Measurements from ENCODE around the gene GLT6D1.
A peak's percentile ranks its signal among the peaks of the same experiment; 100 is the strongest.

The GLT6D1 gene

GRCh38 chr9:135615666-135616618, 23.4 kb downstream of the GLT6D1 start:
- WGBS, 2 donors (ENCODE audit: extremely low coverage in 2 of 2, insufficient read length in 2 of 2, insufficient replicate concordance in 1 of 2) = no CpG with 5 or more reads among the region's 31 CpGs
- Histone ChIP-seq H3K27ac (replicated peaks; ENCODE audit: low read length) (no peak overlapping the region), H3K27me3 (ENCODE audit: control insufficient read depth in 3 of 3, insufficient read depth in 3 of 3, low read depth in 1 of 3, low read length in 3 of 3) (peaks cover 0 to 41% (median 0%) of the 10 kb centered on the region in 3 experiments), H3K79me1 (ENCODE audit: low read depth, low read length) (peaks cover 3% of the 10 kb centered on the region), H2BK5ac (ENCODE audit: low read length) (no peak overlapping the region), H3K23ac (ENCODE audit: low read depth, low read length, poor library complexity) (no peak overlapping the region), H3K4me2 (ENCODE audit: insufficient read depth, low read length, poor library complexity, severe bottlenecking) (no peak overlapping the region), H2AK5ac (ENCODE audit: low read depth, low read length) (peak overlapping the region; percentile 79), H3K14ac (ENCODE audit: low read length) (peak overlapping the region; percentile 71), H2AFZ (ENCODE audit: low read length) (peak overlapping the region; percentile 18), H3K4ac (ENCODE audit: low read length) (no peak overlapping the region), H3K36me3 (replicated peaks in 1 of 2; ENCODE audit: control insufficient read depth in 2 of 2, insufficient read depth in 2 of 2, low read length in 2 of 2) (no peaks in the 10 kb centered on the region), H3K18ac (ENCODE audit: low read length) (peak overlapping the region; percentile 64), H3K9me3 (replicated peaks in 1 of 2; ENCODE audit: control insufficient read depth in 2 of 2, insufficient read depth in 1 of 2, low read depth in 1 of 2, low read length in 2 of 2) (peaks cover 0 to 7% of the 10 kb centered on the region in 2 donors), H2BK12ac (ENCODE audit: low read length) (no peak overlapping the region), H4K8ac (ENCODE audit: low read depth, low read length) (no peak overlapping the region), H2BK120ac (ENCODE audit: low read depth, low read length) (no peak overlapping the region), H3K9ac (ENCODE audit: low read depth, low read length, poor library complexity) (no peak overlapping the region), H3K4me1 (ENCODE audit: control insufficient read depth in 2 of 2, insufficient read depth in 1 of 2, low read depth in 1 of 2, low read length in 2 of 2) (no peaks in the 10 kb centered on the region), H2BK15ac (ENCODE audit: low read length) (peak overlapping the region; percentile 78), H4K91ac (ENCODE audit: low read depth, low read length, poor library complexity) (no peak overlapping the region), H3K4me3 (ENCODE audit: low read length in 2 of 2) (no peak overlapping the region)
- DNase-seq (ENCODE audit: low spot score) = no peak

- Histone ChIP-seq H3K4me3 (ENCODE audit: low read length in 2 of 2) (peak overlapping the region in 1 of 2 donors; percentile 38), H3K36me3 (replicated peaks in 1 of 2; ENCODE audit: control insufficient read depth in 2 of 2, insufficient read depth in 2 of 2, low read length in 2 of 2) (no peaks in the 10 kb centered on the region), H3K23ac (ENCODE audit: low read depth, low read length, poor library complexity) (no peak overlapping the region), H3K79me1 (ENCODE audit: low read depth, low read length) (peaks cover 3% of the 10 kb centered on the region), H4K91ac (ENCODE audit: low read depth, low read length, poor library complexity) (no peak overlapping the region), H3K4ac (ENCODE audit: low read length) (no peak overlapping the region), H2AK5ac (ENCODE audit: low read depth, low read length) (peak overlapping the region; percentile 79), H3K14ac (ENCODE audit: low read length) (peak overlapping the region; percentile 89), H2BK15ac (ENCODE audit: low read length) (peak overlapping the region; percentile 78), H3K18ac (ENCODE audit: low read length) (peak overlapping the region; percentile 83), H3K4me2 (ENCODE audit: insufficient read depth, low read length, poor library complexity, severe bottlenecking) (no peak overlapping the region), H4K8ac (ENCODE audit: low read depth, low read length) (no peak overlapping the region), H3K4me1 (ENCODE audit: control insufficient read depth in 2 of 2, insufficient read depth in 1 of 2, low read depth in 1 of 2, low read length in 2 of 2) (no peaks in the 10 kb centered on the region), H3K9ac (ENCODE audit: low read depth, low read length, poor library complexity) (peak overlapping the region; percentile 60), H2AFZ (ENCODE audit: low read length) (peak overlapping the region; percentile 18), H3K27me3 (ENCODE audit: control insufficient read depth in 3 of 3, insufficient read depth in 3 of 3, low read depth in 1 of 3, low read length in 3 of 3) (peaks cover 0 to 34% (median 0%) of the 10 kb centered on the region in 3 experiments), H3K27ac (replicated peaks; ENCODE audit: low read length) (no peak overlapping the region), H3K9me3 (replicated peaks in 1 of 2; ENCODE audit: control insufficient read depth in 2 of 2, insufficient read depth in 1 of 2, low read depth in 1 of 2, low read length in 2 of 2) (peaks cover 0 to 10% of the 10 kb centered on the region in 2 donors), H2BK120ac (ENCODE audit: low read depth, low read length) (no peak overlapping the region), H2BK12ac (ENCODE audit: low read length) (peak overlapping the region; percentile 98), H2BK5ac (ENCODE audit: low read length) (no peak overlapping the region)
- no CpG with 5 or more reads among the region's 29 CpGs for WGBS, 2 donors (ENCODE audit: extremely low coverage in 2 of 2, insufficient read length in 2 of 2, insufficient replicate concordance in 1 of 2)
- no peak for DNase-seq (ENCODE audit: low spot score)
Measured at GRCh38 chr9:135614821-135615665, 24.3 kb downstream of the GLT6D1 start.

- H3K9me3 ChIP-seq (replicated peaks in 1 of 2; ENCODE audit: control insufficient read depth in 2 of 2, insufficient read depth in 1 of 2, low read depth in 1 of 2, low read length in 2 of 2) = peaks cover 0 to 10% of the 10 kb centered on the region in 2 donors
- no CpG with 5 or more reads among the region's 34 CpGs for WGBS, 2 donors (ENCODE audit: extremely low coverage in 2 of 2, insufficient read length in 2 of 2, insufficient replicate concordance in 1 of 2)
- H2AK5ac ChIP-seq (ENCODE audit: low read depth, low read length) = peak overlapping the region; percentile 79
- no peak overlapping the region for H3K27ac ChIP-seq (replicated peaks; ENCODE audit: low read length)
- no peak overlapping the region for H2BK120ac ChIP-seq (ENCODE audit: low read depth, low read length)
- H3K79me1 ChIP-seq (ENCODE audit: low read depth, low read length) = peaks cover 3% of the 10 kb centered on the region
- no peak overlapping the region for H3K9ac ChIP-seq (ENCODE audit: low read depth, low read length, poor library complexity)
- peak overlapping the region; percentile 89 for H3K14ac ChIP-seq (ENCODE audit: low read length)
- H2BK12ac ChIP-seq (ENCODE audit: low read length) = peak overlapping the region; percentile 98
- H4K91ac ChIP-seq (ENCODE audit: low read depth, low read length, poor library complexity) = no peak overlapping the region
- H3K4ac ChIP-seq (ENCODE audit: low read length) = no peak overlapping the region
- peak overlapping the region in 1 of 2 donors; percentile 38 for H3K4me3 ChIP-seq (ENCODE audit: low read length in 2 of 2)
- H3K36me3 ChIP-seq (replicated peaks in 1 of 2; ENCODE audit: control insufficient read depth in 2 of 2, insufficient read depth in 2 of 2, low read length in 2 of 2) = no peaks in the 10 kb centered on the region
- no peak overlapping the region for H2BK5ac ChIP-seq (ENCODE audit: low read length)
- H2AFZ ChIP-seq (ENCODE audit: low read length) = no peak overlapping the region
- H3K4me1 ChIP-seq (ENCODE audit: control insufficient read depth in 2 of 2, insufficient read depth in 1 of 2, low read depth in 1 of 2, low read length in 2 of 2) = no peaks in the 10 kb centered on the region
- no peak for DNase-seq (ENCODE audit: low spot score)
- no peak overlapping the region for H3K23ac ChIP-seq (ENCODE audit: low read depth, low read length, poor library complexity)
- H3K27me3 ChIP-seq (ENCODE audit: control insufficient read depth in 3 of 3, insufficient read depth in 3 of 3, low read depth in 1 of 3, low read length in 3 of 3) = peaks cover 0 to 34% (median 0%) of the 10 kb centered on the region in 3 experiments
- H2BK15ac ChIP-seq (ENCODE audit: low read length) = peak overlapping the region; percentile 37
- H3K4me2 ChIP-seq (ENCODE audit: insufficient read depth, low read length, poor library complexity, severe bottlenecking) = no peak overlapping the region
- peak overlapping the region; percentile 38 for H3K18ac ChIP-seq (ENCODE audit: low read length)
- no peak overlapping the region for H4K8ac ChIP-seq (ENCODE audit: low read depth, low read length)
Measured at GRCh38 chr9:135613946-135614805, 25.2 kb downstream of the GLT6D1 start.
